ENCODE measurements around the gene MPDU1.
A peak's percentile ranks its signal among the peaks of the same experiment; 100 is the strongest.

MPDU1 gene

DNA sequence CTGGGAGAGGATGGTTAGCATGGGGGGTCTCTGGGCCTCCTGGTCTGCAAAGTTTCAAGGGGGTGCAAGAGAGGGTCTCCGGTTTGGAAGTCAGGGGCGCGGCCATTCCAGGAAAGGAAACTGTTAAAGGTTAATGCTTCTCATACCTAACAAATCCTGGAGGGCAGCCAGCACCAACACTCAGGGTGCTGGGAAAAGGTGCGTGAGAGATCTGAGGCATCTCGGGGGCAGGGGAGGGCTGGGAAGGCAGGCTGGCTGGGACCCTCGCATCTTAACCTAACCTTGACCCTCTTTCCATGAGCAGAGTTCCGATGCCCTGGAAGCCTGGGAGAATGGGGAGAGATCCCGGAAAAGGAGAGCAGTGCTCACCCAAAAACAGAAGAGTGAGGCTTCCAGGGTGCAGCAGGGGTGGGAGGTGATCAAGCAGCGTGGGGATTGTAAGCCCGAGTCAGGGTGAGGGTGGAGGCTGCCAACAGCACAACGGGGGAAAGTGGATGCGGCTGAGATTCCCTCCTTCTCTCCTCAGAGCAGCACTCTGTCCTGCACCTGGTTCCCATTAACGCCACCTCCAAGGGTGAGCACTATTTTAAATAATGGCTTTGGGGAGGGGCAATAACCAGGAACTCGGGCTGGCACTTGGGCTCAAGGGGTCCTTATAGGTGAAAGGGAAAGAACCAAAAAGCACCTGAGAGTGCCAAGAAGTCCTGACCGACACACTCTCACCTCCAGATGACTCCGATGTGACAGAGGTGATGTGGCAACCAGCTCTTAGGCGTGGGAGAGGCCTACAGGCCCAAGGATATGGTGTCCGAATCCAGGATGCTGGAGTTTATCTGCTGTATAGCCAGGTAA is 24.1 kb upstream of the MPDU1 start:
- TF ChIP-seq, protein P1, sequence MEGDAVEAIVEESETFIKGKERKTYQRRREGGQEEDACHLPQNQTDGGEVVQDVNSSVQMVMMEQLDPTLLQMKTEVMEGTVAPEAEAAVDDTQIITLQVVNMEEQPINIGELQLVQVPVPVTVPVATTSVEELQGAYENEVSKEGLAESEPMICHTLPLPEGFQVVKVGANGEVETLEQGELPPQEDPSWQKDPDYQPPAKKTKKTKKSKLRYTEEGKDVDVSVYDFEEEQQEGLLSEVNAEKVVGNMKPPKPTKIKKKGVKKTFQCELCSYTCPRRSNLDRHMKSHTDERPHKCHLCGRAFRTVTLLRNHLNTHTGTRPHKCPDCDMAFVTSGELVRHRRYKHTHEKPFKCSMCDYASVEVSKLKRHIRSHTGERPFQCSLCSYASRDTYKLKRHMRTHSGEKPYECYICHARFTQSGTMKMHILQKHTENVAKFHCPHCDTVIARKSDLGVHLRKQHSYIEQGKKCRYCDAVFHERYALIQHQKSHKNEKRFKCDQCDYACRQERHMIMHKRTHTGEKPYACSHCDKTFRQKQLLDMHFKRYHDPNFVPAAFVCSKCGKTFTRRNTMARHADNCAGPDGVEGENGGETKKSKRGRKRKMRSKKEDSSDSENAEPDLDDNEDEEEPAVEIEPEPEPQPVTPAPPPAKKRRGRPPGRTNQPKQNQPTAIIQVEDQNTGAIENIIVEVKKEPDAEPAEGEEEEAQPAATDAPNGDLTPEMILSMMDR (IDR thresholded peaks at IDR 0.05; ENCODE audit: low read depth, low read length): no peak
- no peak overlapping the region for H3K4me3 ChIP-seq (ENCODE audit: low read depth, low read length)
- no peak for DNase-seq

DNA sequence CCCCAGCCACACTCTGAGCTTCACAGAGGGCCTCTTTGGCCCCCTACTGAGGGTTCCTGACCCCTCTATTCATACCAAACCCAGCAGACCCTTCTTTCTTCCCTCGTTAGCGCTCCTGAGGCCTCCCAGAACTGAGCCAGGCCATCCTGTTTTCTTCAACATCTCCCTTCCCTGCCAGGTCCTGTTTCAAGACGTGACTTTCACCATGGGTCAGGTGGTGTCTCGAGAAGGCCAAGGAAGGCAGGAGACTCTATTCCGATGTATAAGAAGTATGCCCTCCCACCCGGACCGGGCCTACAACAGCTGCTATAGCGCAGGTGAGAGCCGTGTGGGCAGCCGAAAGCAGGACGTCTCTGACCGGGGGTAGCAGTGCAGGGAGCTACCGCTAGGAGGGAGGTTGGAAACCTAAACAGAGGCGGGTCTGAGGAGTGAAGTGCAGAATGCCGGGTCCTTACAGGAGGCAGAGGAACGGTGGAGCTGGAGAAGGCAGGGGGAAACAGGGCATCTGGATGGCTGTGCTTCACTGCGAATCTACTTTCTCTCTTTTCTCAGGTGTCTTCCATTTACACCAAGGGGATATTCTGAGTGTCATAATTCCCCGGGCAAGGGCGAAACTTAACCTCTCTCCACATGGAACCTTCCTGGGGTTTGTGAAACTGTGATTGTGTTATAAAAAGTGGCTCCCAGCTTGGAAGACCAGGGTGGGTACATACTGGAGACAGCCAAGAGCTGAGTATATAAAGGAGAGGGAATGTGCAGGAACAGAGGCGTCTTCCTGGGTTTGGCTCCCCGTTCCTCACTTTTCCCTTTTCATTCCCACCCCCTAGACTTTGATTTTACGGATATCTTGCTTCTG is 23.3 kb upstream of the MPDU1 start:
- Histone ChIP-seq H3K4me1 (no peaks in the 10 kb centered on the region; the same call in 1 of the 2 replicates), H3K27me3 (no peaks in the 10 kb centered on the region), H3K36me3 (peaks cover 9% of the 10 kb centered on the region), H3K9me3 (no peaks in the 10 kb centered on the region), H3K4me3 (ENCODE audit: low read depth, low read length) (no peak overlapping the region)
- no peak for DNase-seq
- TF ChIP-seq, protein P1 (IDR thresholded peaks at IDR 0.05; ENCODE audit: low read depth, low read length): peak; percentile 14; the same call in 1 of the 2 replicates

More for the DNA sequence above, 24.1 kb upstream of the MPDU1 start:
- Histone ChIP-seq H3K36me3 (peaks cover 6% of the 10 kb centered on the region; the same call in 1 of the 2 replicates), H3K4me1 (no peaks in the 10 kb centered on the region; the same call in 1 of the 2 replicates), H3K9me3 (no peaks in the 10 kb centered on the region), H3K27me3 (no peaks in the 10 kb centered on the region)

DNA sequence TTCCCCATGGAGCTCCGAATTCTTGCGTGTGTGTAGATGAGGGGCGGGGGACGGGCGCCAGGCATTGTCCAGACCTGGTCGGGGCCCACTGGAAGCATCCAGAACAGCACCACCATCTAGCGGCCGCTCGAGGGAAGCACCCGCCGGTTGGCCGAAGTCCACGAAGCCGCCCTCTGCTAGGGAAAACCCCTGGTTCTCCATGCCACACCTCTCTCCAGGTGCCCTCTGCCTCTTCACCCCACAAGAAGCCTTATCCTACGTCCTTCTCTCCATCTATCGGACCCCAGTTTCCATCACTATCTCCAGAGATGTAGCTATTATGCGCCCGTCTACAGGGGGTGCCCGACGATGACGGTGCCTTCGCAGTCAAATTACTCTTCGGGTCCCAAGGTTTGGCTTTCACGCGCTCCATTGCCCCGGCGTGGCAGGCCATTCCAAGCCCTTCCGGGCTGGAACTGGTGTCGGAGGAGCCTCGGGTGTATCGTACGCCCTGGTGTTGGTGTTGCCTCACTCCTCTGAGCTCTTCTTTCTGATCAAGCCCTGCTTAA is 22.6 kb upstream of the MPDU1 start:
- H3K9me3 ChIP-seq: no peaks in the 10 kb centered on the region
- peak; percentile 82 for DNase-seq
- peaks cover 11% of the 10 kb centered on the region for H3K36me3 ChIP-seq
- peak overlapping the region; percentile 74 for H3K4me3 ChIP-seq (ENCODE audit: low read depth, low read length)
- H3K27me3 ChIP-seq: no peaks in the 10 kb centered on the region
- TF ChIP-seq, protein P1 (IDR thresholded peaks at IDR 0.05; ENCODE audit: low read depth, low read length): peak; percentile 55
- no peaks in the 10 kb centered on the region; the same call in 1 of the 2 replicates for H3K4me1 ChIP-seq

DNA sequence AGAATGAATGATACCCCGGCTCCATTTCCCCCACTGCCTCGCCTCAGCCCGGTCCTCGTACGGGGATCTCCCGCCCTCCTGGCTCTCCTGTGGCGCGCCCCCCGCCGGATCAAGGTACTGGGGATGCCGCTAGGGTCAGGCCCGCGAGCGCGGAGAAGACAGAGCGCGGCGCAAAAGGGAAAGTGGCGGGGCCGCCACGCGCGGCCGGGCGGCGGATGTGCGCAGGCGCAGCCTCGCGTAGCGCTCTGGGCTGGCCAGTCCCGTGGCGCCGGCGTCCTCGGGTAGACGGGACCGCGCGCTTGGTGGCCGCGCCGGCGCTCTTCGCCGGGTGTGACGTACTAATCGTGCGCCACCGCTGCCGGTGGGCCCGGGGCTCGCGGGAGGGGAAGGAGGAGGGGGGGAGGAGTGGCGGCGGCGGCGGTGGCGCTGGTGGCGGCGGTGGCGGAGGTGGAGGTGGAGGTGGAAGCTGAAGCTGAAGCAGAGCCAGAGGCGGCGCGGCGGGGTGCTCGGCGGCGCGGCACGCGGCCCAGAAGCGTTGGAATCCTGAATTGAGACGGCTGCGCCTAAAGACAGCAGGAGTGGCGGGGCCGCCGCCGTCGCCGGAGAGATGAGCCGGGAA is 22.0 kb upstream of the MPDU1 start, which contains the start of gene SENP3:
Gene SENP3 (plus strand): TSS at position 331 of the 619 bp plus-strand sequence. CDS start 1,158 bp downstream, outside the sequence.
- TF ChIP-seq, protein P1 (IDR thresholded peaks at IDR 0.05; ENCODE audit: low read depth, low read length): no peak
- Histone ChIP-seq H3K36me3 (peaks cover 11% of the 10 kb centered on the region), H3K4me3 (ENCODE audit: low read depth, low read length) (peak within 1 kb of the TSS; percentile 74), H3K9me3 (no peaks in the 10 kb centered on the region), H3K27me3 (no peaks in the 10 kb centered on the region), H3K4me1 (no peaks in the 10 kb centered on the region; the same call in 1 of the 2 replicates)
- peak; percentile 87 for DNase-seq

DNA sequence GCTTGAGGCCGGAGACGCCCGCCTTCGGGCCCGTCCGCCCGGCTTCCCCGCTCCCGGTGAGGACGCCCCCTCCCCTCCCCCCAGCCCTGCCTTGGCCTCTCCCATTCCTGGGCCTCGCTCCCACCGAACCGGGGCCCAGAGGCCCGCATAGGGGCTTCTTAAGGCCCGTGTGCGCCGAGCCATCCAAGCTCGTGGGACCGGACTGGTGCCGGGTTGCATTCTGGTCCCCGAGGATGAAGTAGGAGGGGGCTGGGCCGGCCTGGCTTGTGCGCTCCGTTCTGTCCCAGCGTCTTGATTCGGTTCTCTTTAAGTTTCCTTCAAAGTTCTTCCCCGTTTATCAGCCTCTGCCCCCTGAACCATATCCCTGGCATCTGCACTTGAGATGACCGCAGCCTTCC is 21.4 kb upstream of the MPDU1 start:
- peak overlapping the region; percentile 74 for H3K4me3 ChIP-seq (ENCODE audit: low read depth, low read length)
- no peaks in the 10 kb centered on the region; the same call in 1 of the 2 replicates for H3K4me1 ChIP-seq
- H3K27me3 ChIP-seq: no peaks in the 10 kb centered on the region
- H3K9me3 ChIP-seq: no peaks in the 10 kb centered on the region
- TF ChIP-seq, protein P1 (IDR thresholded peaks at IDR 0.05; ENCODE audit: low read depth, low read length): no peak
- H3K36me3 ChIP-seq: peaks cover 11% of the 10 kb centered on the region
- no peak for DNase-seq
